Naive B cell (primary cell): ENCODE measurements around the gene XRCC6. TPM values are rescaled to one million over a fixed set of nuclear protein-coding genes. Genes with fewer than 3 reads are reported as not detected.
A peak's percentile ranks its signal among the peaks of the same experiment; 100 is the strongest.

Source experiments
- ATAC-seq, 2 donors: fragments of 150-1000 bp; cut with Tn5 transposase; 2 replicates each; pipeline ENCODE4 v1.10.0; 2021; ENCODE audit warnings: low read depth in 2 of 2, mild to moderate bottlenecking in 2 of 2, moderate library complexity in 2 of 2
- DNase-seq: peaks from one replicate; pipeline ENCODE4 v3.0.0; 2022
- H3K27ac Mint-ChIP-seq, 6 donors: one replicate each; pipeline ENCODE4 v1.8.0; 2020 to 2022; ENCODE audit warnings: mild to moderate bottlenecking in 6 of 6, mixed read lengths in 6 of 6, moderate library complexity in 5 of 6, inconsistent platforms in 2 of 6
- H3K27me3 Mint-ChIP-seq, 3 donors: one replicate each; pipeline ENCODE4 v1.8.0; 2021 to 2022; ENCODE audit warnings: mixed read lengths in 3 of 3, mild to moderate bottlenecking in 1 of 3
- H3K36me3 Mint-ChIP-seq, 2 donors: one replicate each; pipeline ENCODE4 v1.8.0; 2020 to 2022; ENCODE audit warnings: mixed read lengths in 2 of 2, inconsistent platforms in 1 of 2, mild to moderate bottlenecking in 1 of 2
- H3K4me1 Mint-ChIP-seq, 3 donors: one replicate each; pipeline ENCODE4 v1.8.0; 2020 to 2022; ENCODE audit warnings: mixed read lengths in 3 of 3, inconsistent platforms in 1 of 3, mild to moderate bottlenecking in 1 of 3, moderate library complexity in 1 of 3
- H3K4me3 Mint-ChIP-seq, 8 donors: one replicate each; pipeline ENCODE4 v1.8.0; 2020 to 2022; ENCODE audit warnings: mild to moderate bottlenecking in 8 of 8, mixed read lengths in 8 of 8, moderate library complexity in 8 of 8, inconsistent platforms in 2 of 8
- H3K9me3 Mint-ChIP-seq, 7 donors: one replicate each; pipeline ENCODE4 v1.8.0; 2020 to 2022; ENCODE audit warnings: mixed read lengths in 7 of 7, mild to moderate bottlenecking in 5 of 7, inconsistent platforms in 2 of 7, moderate library complexity in 1 of 7
- polyA plus RNA-seq, 6 donors: library from polyadenylated mRNA; unstranded; fragments of 300-500 nt; fragmentation: Illumina TruSeq; gene quantifications; one replicate each; pipeline ENCODE4 v1.2.3, GENCODE V29; 2021; ENCODE audit warnings: low read depth in 6 of 6

XRCC6 gene
- polyA plus RNA-seq, 6 donors from 2014 or later = 407 to 580 (median 420) TPM

- no peak for DNase-seq
- H3K36me3 Mint-ChIP-seq = peaks cover 12 to 13% of the 10 kb centered on the region in 2 donors
- H3K27me3 Mint-ChIP-seq = no peaks in the 10 kb centered on the region
- no peaks in the 10 kb centered on the region for H3K9me3 Mint-ChIP-seq
- no peak overlapping the region for H3K4me3 Mint-ChIP-seq
- no peak for ATAC-seq
- peaks cover 0 to 12% (median 0%) of the 10 kb centered on the region in 3 donors for H3K4me1 Mint-ChIP-seq
- no peak overlapping the region for H3K27ac Mint-ChIP-seq
Measured at GRCh38 chr22:41641854-41642253, 20.8 kb downstream of the XRCC6 start.

GRCh38 chr22:41642331-41643110, 21.4 kb downstream of the XRCC6 start:
- no peak overlapping the region for H3K4me3 Mint-ChIP-seq

GRCh38 chr22:41647771-41648170, 26.7 kb downstream of the XRCC6 start:
- Mint-ChIP-seq H3K4me1 (peaks cover 0 to under 1% (median 0%) of the 10 kb centered on the region in 3 donors), H3K27me3 (no peaks in the 10 kb centered on the region), H3K9me3 (no peaks in the 10 kb centered on the region), H3K4me3 (no peak overlapping the region), H3K27ac (peak overlapping the region in 1 of 6 donors; percentile 41), H3K36me3 (peaks cover 6% of the 10 kb centered on the region in 2 donors)
- ATAC-seq (no peak), DNase-seq (no peak)

More at GRCh38 chr22:41642331-41643110, 21.4 kb downstream of the XRCC6 start:
- Mint-ChIP-seq H3K4me1 (peaks cover 0 to 12% (median 0%) of the 10 kb centered on the region in 3 donors), H3K27me3 (no peaks in the 10 kb centered on the region), H3K36me3 (peaks cover 12 to 13% of the 10 kb centered on the region in 2 donors), H3K9me3 (no peaks in the 10 kb centered on the region), H3K27ac (peak overlapping the region in 1 of 6 donors; percentile 20)
- DNase-seq (no peak), ATAC-seq (no peak)

- no peak overlapping the region for H3K4me3 Mint-ChIP-seq
- ATAC-seq = no peak
- H3K27ac Mint-ChIP-seq = peak overlapping the region in 1 of 6 donors; percentile 34
- H3K4me1 Mint-ChIP-seq = peaks cover 0 to 4% (median 0%) of the 10 kb centered on the region in 3 donors
- no peaks in the 10 kb centered on the region for H3K9me3 Mint-ChIP-seq
- no peak for DNase-seq
- no peaks in the 10 kb centered on the region for H3K27me3 Mint-ChIP-seq
- peaks cover 6% of the 10 kb centered on the region in 2 donors for H3K36me3 Mint-ChIP-seq
Measured at GRCh38 chr22:41648432-41648831, 27.3 kb downstream of the XRCC6 start.

- no peak for DNase-seq
- no peaks in the 10 kb centered on the region for H3K9me3 Mint-ChIP-seq
- no peak overlapping the region for H3K4me3 Mint-ChIP-seq
- H3K27ac Mint-ChIP-seq = no peak overlapping the region
- ATAC-seq = no peak
- H3K4me1 Mint-ChIP-seq = peaks cover 0 to 4% (median 0%) of the 10 kb centered on the region in 3 donors
- peaks cover 6% of the 10 kb centered on the region in 2 donors for H3K36me3 Mint-ChIP-seq
- no peaks in the 10 kb centered on the region for H3K27me3 Mint-ChIP-seq
Measured at GRCh38 chr22:41650229-41650628, 29.1 kb downstream of the XRCC6 start.

- peaks cover 6% of the 10 kb centered on the region in 2 donors for H3K36me3 Mint-ChIP-seq
- H3K9me3 Mint-ChIP-seq = no peaks in the 10 kb centered on the region
- H3K27ac Mint-ChIP-seq = peak overlapping the region in 1 of 6 donors; percentile 32
- DNase-seq (no peak), ATAC-seq (no peak)
- H3K27me3 Mint-ChIP-seq = no peaks in the 10 kb centered on the region
- H3K4me3 Mint-ChIP-seq = no peak overlapping the region
- peaks cover 0 to 4% (median 0%) of the 10 kb centered on the region in 3 donors for H3K4me1 Mint-ChIP-seq
Measured at GRCh38 chr22:41650821-41651220, 29.7 kb downstream of the XRCC6 start.

GRCh38 chr22:41654322-41654721, 33.2 kb downstream of the XRCC6 start:
- peaks cover 0 to 4% (median 0%) of the 10 kb centered on the region in 3 donors for H3K4me1 Mint-ChIP-seq
- peak overlapping the region in 1 of 6 donors; percentile 42 for H3K27ac Mint-ChIP-seq
- no peaks in the 10 kb centered on the region for H3K9me3 Mint-ChIP-seq
- peaks cover 6% of the 10 kb centered on the region in 2 donors for H3K36me3 Mint-ChIP-seq
- H3K4me3 Mint-ChIP-seq = no peak overlapping the region
- ATAC-seq (no peak), DNase-seq (no peak)
- H3K27me3 Mint-ChIP-seq = no peaks in the 10 kb centered on the region

GRCh38 chr22:41656556-41656955, 35.5 kb downstream of the XRCC6 start:
- Mint-ChIP-seq H3K4me3 (no peak overlapping the region), H3K4me1 (peaks cover 0 to 9% (median 0%) of the 10 kb centered on the region in 3 donors), H3K36me3 (peaks cover 12 to 16% of the 10 kb centered on the region in 2 donors), H3K27me3 (no peaks in the 10 kb centered on the region), H3K27ac (no peak overlapping the region), H3K9me3 (no peaks in the 10 kb centered on the region)
- no peak for ATAC-seq
- DNase-seq = no peak

GRCh38 chr22:41657709-41658108, 36.6 kb downstream of the XRCC6 start:
- ATAC-seq (no peak), DNase-seq (no peak)
- peaks cover 0 to 9% (median 0%) of the 10 kb centered on the region in 3 donors for H3K4me1 Mint-ChIP-seq
- peak overlapping the region in 1 of 8 donors; percentile 16 for H3K4me3 Mint-ChIP-seq
- no peaks in the 10 kb centered on the region for H3K27me3 Mint-ChIP-seq
- H3K9me3 Mint-ChIP-seq = no peaks in the 10 kb centered on the region
- peaks cover 17 to 21% of the 10 kb centered on the region in 2 donors for H3K36me3 Mint-ChIP-seq
- no peak overlapping the region for H3K27ac Mint-ChIP-seq

GRCh38 chr22:41658869-41659268, 37.8 kb downstream of the XRCC6 start:
- no peak for DNase-seq
- Mint-ChIP-seq H3K27ac (peak overlapping the region in 1 of 6 donors; percentile 42), H3K36me3 (peaks cover 21 to 25% of the 10 kb centered on the region in 2 donors)

GRCh38 chr22:41659941-41660340, 38.8 kb downstream of the XRCC6 start:
- DNase-seq (no peak), ATAC-seq (no peak)
- peaks cover 0 to 5% (median under 1%) of the 10 kb centered on the region in 3 donors for H3K4me1 Mint-ChIP-seq
- no peak overlapping the region for H3K4me3 Mint-ChIP-seq
- H3K27me3 Mint-ChIP-seq = no peaks in the 10 kb centered on the region
- peaks cover 21 to 27% of the 10 kb centered on the region in 2 donors for H3K36me3 Mint-ChIP-seq
- H3K9me3 Mint-ChIP-seq = no peaks in the 10 kb centered on the region
- H3K27ac Mint-ChIP-seq = peak overlapping the region in 3 of 6 donors; percentile 18 to 75 (median 42)

More at GRCh38 chr22:41658869-41659268, 37.8 kb downstream of the XRCC6 start:
- Mint-ChIP-seq H3K27me3 (no peaks in the 10 kb centered on the region), H3K9me3 (no peaks in the 10 kb centered on the region), H3K4me1 (peaks cover 0 to 5% (median 0%) of the 10 kb centered on the region in 3 donors), H3K4me3 (no peak overlapping the region)
- ATAC-seq = no peak

GRCh38 chr22:41660416-41660815, 39.3 kb downstream of the XRCC6 start:
- ATAC-seq (no peak), DNase-seq (no peak)
- peak overlapping the region in 1 of 8 donors; percentile 17 for H3K4me3 Mint-ChIP-seq
- H3K36me3 Mint-ChIP-seq = peaks cover 21 to 27% of the 10 kb centered on the region in 2 donors
- H3K9me3 Mint-ChIP-seq = no peaks in the 10 kb centered on the region
- peaks cover 0 to 5% (median 5%) of the 10 kb centered on the region in 3 donors for H3K4me1 Mint-ChIP-seq
- H3K27ac Mint-ChIP-seq = peak overlapping the region in 5 of 6 donors; percentile 18 to 78 (median 75)
- no peaks in the 10 kb centered on the region for H3K27me3 Mint-ChIP-seq

GRCh38 chr22:41661088-41661487, 40.0 kb downstream of the XRCC6 start:
- ATAC-seq = no peak
- Mint-ChIP-seq H3K27ac (peak overlapping the region in 4 of 6 donors; percentile 5 to 75 (median 54)), H3K36me3 (peaks cover 21 to 27% of the 10 kb centered on the region in 2 donors)

GRCh38 chr22:41661713-41662112, 40.6 kb downstream of the XRCC6 start:
- ATAC-seq (no peak), DNase-seq (no peak)
- Mint-ChIP-seq H3K36me3 (peaks cover 21 to 27% of the 10 kb centered on the region in 2 donors), H3K4me3 (no peak overlapping the region), H3K9me3 (no peaks in the 10 kb centered on the region), H3K27ac (peak overlapping the region in 3 of 6 donors; percentile 33 to 75 (median 57)), H3K4me1 (peaks cover 0 to 10% (median 5%) of the 10 kb centered on the region in 3 donors), H3K27me3 (no peaks in the 10 kb centered on the region)

More at GRCh38 chr22:41661088-41661487, 40.0 kb downstream of the XRCC6 start:
- no peak for DNase-seq
- Mint-ChIP-seq H3K27me3 (no peaks in the 10 kb centered on the region), H3K4me3 (no peak overlapping the region), H3K4me1 (peaks cover 0 to 7% (median 5%) of the 10 kb centered on the region in 3 donors), H3K9me3 (no peaks in the 10 kb centered on the region)
